ENCODE results near the gene PCSK9.
A peak's percentile ranks its signal among the peaks of the same experiment; 100 is the strongest.

PCSK9 gene

GRCh38 chr1:55039342-55040082, at the start of gene PCSK9:
TSS of gene PCSK9 (plus strand) at chr1:55039548. CDS start at chr1:55039838, 290 bp downstream.
- in situ Hi-C loops (cut with MboI; ENCODE audit: low pct_unique_long_range_greater_than_20kb, low sequenced_read_pairs), result no loop called here
- no peak for DNase-seq

DNA sequence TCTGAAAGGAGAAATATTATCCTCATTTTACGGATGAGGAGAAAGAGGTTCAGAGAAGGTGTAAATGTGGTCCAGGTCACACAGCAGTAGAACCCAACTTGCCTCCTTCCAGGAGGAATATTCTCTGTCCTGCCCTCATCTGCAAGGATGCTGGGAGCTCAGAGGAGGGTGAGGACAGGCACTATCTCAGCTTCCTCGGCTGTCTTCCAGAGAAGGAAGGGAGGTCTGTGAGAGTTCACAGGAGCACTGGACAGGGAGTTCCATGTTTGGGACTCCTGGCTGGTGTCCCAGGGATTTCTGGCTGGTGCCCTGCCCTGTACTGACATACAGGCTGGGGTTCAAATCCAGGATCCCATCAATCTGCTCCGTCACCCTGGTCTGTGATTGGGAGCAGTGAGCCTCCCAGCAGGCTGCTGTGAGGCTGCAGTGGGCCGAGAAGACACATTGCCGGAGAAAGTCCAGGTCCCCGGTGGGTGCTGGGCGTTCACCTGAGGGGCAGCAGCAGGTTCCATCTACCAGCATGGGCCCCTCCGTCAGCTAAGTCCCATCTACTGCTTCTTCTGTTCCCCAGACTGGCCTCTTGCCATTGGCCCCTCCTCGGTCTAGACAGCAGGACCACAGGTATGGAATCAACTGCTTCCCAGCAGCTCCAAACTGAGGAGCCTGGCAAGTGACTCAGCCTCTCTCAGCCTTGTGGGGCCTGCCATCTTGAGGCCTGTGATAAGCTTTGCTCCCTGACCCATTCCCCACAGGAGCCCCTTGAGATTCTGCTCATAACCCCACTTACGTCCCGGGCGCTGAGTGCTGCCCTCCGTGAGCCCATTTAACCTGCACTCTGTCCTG, 49.2 kb upstream of the PCSK9 start:
- in situ Hi-C loops (cut with MboI; ENCODE audit: low pct_unique_long_range_greater_than_20kb, low sequenced_read_pairs), result no loop called here

GRCh38 chr1:54990916-54991315, 48.4 kb upstream of the PCSK9 start:
- in situ Hi-C loops (cut with MboI; ENCODE audit: low pct_unique_long_range_greater_than_20kb, low sequenced_read_pairs), result no loop called here
- no peak for DNase-seq

More for the DNA sequence above, 49.2 kb upstream of the PCSK9 start:
- DNase-seq, result no peak

DNA sequence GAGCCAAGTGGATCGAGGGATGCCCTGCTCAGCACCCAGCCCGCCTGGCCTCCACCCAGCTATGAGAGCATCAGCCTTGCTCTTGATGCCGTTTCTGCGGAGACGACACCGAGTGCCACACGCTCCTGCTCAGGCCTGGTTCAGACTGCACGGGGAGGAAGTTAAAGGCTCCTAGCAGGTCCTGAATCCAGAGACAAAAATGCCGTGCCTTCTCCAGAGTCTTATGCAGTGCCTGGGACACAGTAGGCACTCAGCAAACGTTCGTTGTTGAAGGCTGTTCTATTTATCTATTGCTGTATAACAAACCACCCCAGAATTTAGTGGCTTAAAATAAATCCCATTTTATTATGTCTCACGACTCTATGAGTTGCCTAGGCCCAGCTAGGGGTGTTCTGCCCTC, 47.4 kb upstream of the PCSK9 start:
- in situ Hi-C loops (cut with MboI; ENCODE audit: low pct_unique_long_range_greater_than_20kb, low sequenced_read_pairs), result no loop called here
- no peak for DNase-seq

- no peak for DNase-seq
- in situ Hi-C loops (cut with MboI; ENCODE audit: low pct_unique_long_range_greater_than_20kb, low sequenced_read_pairs), result no loop called here
These were observed 46.2 kb upstream of the PCSK9 start for GRCh38 chr1:54993140-54993539.

DNA sequence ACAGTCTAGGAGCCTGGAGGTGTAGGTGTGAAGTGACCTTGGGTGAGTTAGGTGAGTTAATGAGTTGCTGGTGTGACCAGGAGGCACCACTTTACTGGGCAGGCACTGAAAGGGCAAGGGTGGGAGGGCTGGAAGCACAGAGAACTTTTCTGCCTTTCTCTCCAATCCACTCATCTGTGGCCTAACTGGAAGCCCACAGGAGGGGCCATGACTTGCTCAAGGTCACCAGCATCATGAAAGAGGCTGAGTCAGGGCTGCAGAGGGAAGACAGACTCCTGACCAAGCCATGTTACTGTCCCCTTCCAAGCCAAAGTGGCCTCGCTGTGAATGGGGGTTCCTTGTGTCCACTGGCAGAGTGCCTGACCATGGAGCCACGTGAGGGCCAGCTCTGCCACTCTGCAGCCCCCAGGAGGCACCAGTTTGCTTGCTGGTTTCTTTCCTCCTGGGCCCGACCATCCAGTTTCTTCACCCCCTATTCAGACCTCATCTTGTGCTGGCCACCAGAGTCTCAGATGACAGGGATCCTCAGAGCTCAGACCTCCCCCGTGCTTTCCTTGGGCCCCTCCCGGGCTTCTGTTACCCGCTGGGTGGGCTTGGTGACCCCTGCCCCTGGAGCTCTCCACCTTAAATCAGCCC, 44.9 kb upstream of the PCSK9 start:
- no peak for DNase-seq
- in situ Hi-C loops (cut with MboI; ENCODE audit: low pct_unique_long_range_greater_than_20kb, low sequenced_read_pairs), result no loop called here

DNA sequence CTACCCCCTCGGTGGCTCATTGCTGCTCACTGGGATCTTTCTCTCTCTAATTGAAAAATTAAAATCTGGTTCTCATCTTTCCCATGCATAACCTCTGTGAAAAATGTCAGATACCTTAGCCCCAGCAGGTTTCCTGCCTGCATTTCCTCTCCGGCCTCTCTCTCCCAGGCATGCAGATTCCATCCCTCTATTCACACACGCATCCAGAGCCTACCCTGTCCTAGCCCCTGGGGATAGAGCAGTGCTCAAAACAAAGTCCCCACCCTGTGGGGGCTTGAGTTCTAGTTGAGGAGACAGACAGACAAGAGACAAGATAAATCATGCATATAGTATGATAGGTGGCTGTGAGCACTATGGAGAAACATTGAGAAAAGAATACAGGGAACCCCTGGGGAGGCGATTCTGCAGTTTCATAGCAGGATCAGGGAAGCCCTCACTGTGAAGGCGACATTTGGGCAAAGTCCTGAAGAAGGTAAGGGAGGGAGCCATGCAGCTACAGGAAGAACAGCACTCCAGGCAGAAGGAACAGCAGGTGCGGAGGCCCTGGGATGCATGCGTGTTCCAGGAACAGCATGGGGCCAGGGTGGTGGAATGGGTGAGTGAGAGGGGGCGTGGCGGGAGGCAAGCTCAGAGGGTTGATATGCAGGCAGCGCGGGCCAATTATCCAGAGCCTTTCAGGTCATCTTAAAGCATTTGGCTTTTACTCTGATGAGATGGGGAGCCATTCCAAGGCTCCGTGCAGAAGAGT, 44.2 kb upstream of the PCSK9 start:
- in situ Hi-C loops (cut with MboI; ENCODE audit: low pct_unique_long_range_greater_than_20kb, low sequenced_read_pairs), result no loop called here
- DNase-seq, result no peak

DNA sequence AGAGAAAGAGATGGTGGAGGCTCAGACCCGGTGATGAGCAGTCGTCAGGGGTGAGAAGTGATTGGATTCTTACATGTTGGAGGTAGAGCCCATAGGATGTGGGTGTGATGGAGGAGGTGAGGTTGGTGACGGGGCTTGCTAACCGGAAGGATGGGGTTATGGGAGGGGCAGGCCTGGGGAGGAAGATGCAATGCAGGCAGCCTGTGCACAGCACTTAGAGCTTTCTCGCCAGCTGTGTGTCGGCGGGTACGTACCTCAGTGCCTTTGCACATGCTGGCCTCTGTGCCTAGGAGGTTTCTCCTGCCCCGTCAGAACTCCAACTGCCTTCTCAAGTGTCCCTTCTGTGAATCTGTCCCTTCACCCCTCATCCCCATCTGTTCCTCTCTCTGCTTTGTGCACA, 43.5 kb upstream of the PCSK9 start:
- in situ Hi-C loops (cut with MboI; ENCODE audit: low pct_unique_long_range_greater_than_20kb, low sequenced_read_pairs), result no loop called here
- no peak for DNase-seq

- in situ Hi-C loops (cut with MboI; ENCODE audit: low pct_unique_long_range_greater_than_20kb, low sequenced_read_pairs), result no loop called here
- peak; percentile 68 for DNase-seq
These were observed 42.9 kb upstream of the PCSK9 start for GRCh38 chr1:54996359-54996868.

DNA sequence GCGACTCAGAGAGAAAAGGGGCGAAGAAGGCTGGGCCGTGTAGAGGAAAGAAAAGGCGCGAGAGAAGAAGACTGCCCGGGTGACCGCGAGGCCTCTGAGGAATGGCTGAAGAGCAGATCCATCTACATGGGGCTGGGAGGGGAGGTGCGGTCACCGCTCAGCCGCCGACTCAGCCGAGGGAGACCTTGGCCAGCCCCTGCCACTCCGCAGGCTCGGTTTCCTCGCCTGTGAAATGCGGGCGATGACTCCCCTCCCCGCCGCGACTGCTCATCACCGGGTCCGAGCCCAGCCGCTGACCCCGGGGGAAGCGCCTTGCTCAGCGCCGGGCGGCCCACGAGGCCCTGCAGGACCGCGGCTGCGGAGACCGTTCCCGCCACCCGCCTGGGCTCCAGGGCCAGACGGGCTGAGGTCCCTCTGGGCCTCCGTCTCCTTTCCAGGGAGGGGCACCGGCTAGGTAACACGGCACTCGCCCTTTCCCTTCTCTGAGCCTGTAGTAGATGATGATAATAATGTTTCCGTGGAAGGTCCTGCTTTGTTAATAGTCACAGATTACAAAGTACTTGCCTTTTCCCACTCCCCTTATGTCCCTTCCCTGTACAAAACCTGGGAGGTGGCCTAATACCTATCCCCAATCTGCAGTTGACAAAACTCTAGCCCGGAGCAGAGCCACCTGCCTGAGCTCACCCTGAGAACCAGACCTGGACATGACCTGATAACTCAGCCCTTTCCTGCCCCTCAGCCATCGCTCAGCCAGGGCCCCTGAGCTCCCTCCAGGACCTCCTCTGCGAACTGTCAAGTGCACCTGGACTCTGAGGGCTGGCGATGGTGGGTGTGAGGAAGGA, 42.3 kb upstream of the PCSK9 start:
- in situ Hi-C loops (cut with MboI; ENCODE audit: low pct_unique_long_range_greater_than_20kb, low sequenced_read_pairs), result no loop called here
- no peak for DNase-seq

GRCh38 chr1:54997711-54997986, 41.7 kb upstream of the PCSK9 start:
- in situ Hi-C loops (cut with MboI; ENCODE audit: low pct_unique_long_range_greater_than_20kb, low sequenced_read_pairs), result no loop called here
- no peak for DNase-seq

DNA sequence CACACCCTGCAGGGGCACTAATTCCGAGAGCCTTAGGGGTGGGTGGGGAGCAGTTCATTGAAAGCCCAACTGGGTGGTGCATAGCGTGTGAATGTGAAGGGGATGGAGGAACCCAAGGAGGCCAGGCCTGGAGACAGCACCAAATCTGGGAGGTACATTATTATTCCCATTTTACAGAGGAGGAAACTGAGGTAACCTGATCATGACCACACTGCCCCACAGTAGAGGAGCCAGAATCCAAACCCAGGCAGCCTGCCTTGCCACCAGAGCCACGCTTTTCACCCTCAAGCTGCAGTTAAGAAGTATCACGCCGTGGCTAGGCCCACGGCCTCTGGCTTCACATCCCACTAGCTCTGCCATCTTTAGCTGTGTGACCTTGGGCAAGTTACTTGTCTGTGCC, 41.2 kb upstream of the PCSK9 start:
- no peak for DNase-seq
- in situ Hi-C loops (cut with MboI; ENCODE audit: low pct_unique_long_range_greater_than_20kb, low sequenced_read_pairs), result no loop called here

GRCh38 chr1:54998677-54999076, 40.7 kb upstream of the PCSK9 start, which contains the start of gene BSND:
TSS of gene BSND (plus strand) at chr1:54998933. CDS start at chr1:54999187, 254 bp downstream.
- DNase-seq, result no peak
- in situ Hi-C loops (cut with MboI; ENCODE audit: low pct_unique_long_range_greater_than_20kb, low sequenced_read_pairs), result no loop called here

DNA sequence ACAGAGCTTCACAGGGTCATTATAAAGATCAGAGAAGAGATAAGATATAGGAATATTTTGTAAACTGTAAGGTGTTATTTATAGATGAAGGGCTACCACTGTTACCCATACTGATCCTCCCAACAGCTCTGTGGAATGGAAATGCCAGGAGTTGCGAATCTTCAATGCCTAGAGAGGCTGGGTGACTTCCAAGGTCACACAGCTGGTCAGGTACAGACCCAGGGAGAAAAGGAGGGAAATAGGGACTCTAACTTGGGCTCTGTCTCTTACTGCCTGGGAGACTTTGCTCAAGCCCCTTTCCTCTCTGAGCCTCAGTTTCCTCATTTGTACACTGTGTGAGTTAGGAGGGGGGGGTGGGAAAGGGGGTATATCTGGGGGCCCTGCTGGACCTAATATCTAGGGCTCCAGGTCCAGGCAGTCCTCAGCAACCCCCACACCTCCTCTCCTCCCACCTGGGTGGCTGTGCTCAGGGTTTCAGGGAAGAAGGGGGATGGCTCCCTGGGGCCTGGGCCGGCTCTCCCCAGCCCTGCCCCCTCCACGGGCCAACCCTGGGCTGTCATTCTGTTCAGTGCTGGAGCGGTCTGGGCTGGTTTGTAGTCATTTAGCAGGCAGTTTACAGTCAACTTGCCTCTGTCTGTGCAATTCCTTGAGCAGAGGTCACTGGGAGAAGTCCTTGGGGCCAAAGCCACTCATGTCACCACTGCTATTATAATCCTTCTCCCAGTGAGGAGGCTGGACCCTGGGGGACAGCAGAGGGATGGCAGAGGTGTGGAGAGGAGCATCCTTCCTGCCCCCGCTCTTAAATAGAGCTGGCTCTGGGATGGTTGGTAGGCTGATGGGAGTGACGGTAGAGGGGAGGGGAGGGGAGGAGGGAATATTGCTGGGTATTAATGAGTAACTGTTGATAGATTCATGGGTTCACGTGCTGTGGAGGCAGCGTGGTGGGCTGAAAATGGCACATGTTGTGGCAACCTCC, 39.0 kb upstream of the PCSK9 start:
- in situ Hi-C loops (cut with MboI; ENCODE audit: low pct_unique_long_range_greater_than_20kb, low sequenced_read_pairs), result no loop called here
- DNase-seq, result no peak

DNA sequence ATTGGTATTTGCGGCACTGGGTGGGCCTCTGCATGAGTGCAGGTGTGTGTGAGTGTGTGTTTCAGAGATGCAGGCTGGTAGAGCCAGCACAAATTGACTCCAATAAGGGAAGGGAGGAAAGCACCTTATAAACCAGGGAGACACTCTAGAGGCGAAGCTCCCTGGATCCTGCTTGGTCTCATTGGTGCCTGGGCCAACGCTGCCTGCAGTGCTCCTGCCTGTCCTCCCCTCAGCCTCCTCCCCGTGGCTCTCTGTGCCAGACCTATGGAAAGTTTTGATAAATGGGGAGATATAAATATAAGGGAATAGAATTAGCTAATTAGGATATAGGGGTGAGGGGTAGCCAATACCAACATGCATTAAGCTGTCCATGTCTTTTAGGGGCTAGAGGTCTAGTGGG, 38.0 kb upstream of the PCSK9 start:
- no peak for DNase-seq
- in situ Hi-C loops (cut with MboI; ENCODE audit: low pct_unique_long_range_greater_than_20kb, low sequenced_read_pairs), result no loop called here

DNA sequence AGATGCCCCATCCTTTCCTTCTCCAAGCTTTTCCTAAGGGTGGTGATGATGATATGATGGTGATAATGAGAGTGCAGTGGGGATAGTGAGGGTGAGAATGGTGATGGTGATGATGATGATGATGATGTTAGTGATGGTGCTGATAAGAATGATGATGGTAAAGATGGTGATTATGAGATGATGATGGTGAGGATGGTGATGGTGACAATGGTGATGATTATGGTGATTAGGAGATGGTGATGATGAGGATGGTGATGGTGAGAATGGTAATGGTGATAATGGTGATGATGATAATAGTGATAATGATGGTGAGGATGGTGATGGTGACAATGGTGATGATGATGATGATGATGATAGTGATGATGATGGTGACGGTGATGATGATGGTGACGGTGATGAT, 36.7 kb upstream of the PCSK9 start:
- no peak for DNase-seq
- in situ Hi-C loops (cut with MboI; ENCODE audit: low pct_unique_long_range_greater_than_20kb, low sequenced_read_pairs), result no loop called here

GRCh38 chr1:55005351-55006140, 33.8 kb upstream of the PCSK9 start:
- in situ Hi-C loops (cut with MboI; ENCODE audit: low pct_unique_long_range_greater_than_20kb, low sequenced_read_pairs), result no loop called here
- no peak for DNase-seq

All from KBM-7 (cell line).